ENCODE results near the gene PLB1.

DNA sequence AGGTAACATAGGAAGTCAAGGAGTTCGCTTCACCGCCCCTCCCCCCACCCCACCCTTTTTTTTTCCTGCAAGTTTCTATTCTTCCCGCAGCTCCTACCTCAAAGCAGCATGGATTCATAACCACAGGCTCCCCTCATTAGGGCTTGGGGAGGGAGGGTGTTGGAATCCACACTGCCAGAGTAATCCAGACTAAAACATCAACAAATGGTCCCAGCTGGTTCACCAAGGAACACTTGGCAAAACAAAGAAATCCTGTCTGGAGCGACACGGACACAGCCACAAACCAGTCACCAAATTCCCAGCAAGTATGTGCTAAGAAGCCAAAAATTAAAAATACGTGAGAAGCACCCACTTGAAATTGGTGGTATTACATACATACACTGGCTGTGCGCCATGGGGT lies 148.9 kb downstream of the PLB1 start:
- TF ChIP-seq, protein P1, sequence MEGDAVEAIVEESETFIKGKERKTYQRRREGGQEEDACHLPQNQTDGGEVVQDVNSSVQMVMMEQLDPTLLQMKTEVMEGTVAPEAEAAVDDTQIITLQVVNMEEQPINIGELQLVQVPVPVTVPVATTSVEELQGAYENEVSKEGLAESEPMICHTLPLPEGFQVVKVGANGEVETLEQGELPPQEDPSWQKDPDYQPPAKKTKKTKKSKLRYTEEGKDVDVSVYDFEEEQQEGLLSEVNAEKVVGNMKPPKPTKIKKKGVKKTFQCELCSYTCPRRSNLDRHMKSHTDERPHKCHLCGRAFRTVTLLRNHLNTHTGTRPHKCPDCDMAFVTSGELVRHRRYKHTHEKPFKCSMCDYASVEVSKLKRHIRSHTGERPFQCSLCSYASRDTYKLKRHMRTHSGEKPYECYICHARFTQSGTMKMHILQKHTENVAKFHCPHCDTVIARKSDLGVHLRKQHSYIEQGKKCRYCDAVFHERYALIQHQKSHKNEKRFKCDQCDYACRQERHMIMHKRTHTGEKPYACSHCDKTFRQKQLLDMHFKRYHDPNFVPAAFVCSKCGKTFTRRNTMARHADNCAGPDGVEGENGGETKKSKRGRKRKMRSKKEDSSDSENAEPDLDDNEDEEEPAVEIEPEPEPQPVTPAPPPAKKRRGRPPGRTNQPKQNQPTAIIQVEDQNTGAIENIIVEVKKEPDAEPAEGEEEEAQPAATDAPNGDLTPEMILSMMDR (conservative IDR thresholded peaks at IDR 0.05; ENCODE audit: low read length), result no peak
- TF ChIP-seq EZH2phosphoT487 (IDR thresholded peaks at IDR 0.05; ENCODE audit: borderline replicate concordance), result no peak
